GM20000 (cell line): Measurements from ENCODE around the gene PTCRA.
"Not testable (repeated sequence)": the region's sequence is repeated elsewhere in the genome, so short reads cannot be mapped to it uniquely, and the experiment has no call there.

Source experiments
- DNase-seq: peaks from one replicate; pipeline ENCODE4 v3.0.0; 2012; ENCODE audit warnings: low spot score
- CTCF ChIP-seq: IDR thresholded peaks from 2 replicates; pipeline ENCODE4 v1.5.1; 2012; ENCODE audit warnings: mild to moderate bottlenecking, control low read depth; ENCODE audit errors: extremely low read depth, missing control alignments

PTCRA gene

GRCh38 chr6:42885702-42886101, 30.2 kb upstream of the PTCRA start:
- TF ChIP-seq CTCF, result no peak

GRCh38 chr6:42888201-42888600, 27.7 kb upstream of the PTCRA start:
- DNase-seq, result not testable (repeated sequence)

More at GRCh38 chr6:42885702-42886101, 30.2 kb upstream of the PTCRA start:
- no peak for DNase-seq

- TF ChIP-seq CTCF, result no peak
- no peak for DNase-seq
Observed at GRCh38 chr6:42889815-42890214, 26.0 kb upstream of the PTCRA start.

- no peak for TF ChIP-seq CTCF
- peak; percentile 92 for DNase-seq
Observed at GRCh38 chr6:42890311-42891198, 25.3 kb upstream of the PTCRA start.

- no peak for DNase-seq
- no peak for TF ChIP-seq CTCF
Observed at GRCh38 chr6:42891199-42891722, 24.6 kb upstream of the PTCRA start.

GRCh38 chr6:42894041-42894828, 21.6 kb upstream of the PTCRA start:
- not testable (repeated sequence) for DNase-seq

GRCh38 chr6:42896178-42896719, 19.6 kb upstream of the PTCRA start:
- no peak for DNase-seq
- TF ChIP-seq CTCF, result no peak

GRCh38 chr6:42898891-42899361, 16.9 kb upstream of the PTCRA start:
- no peak for DNase-seq
- peak; percentile 43 for TF ChIP-seq CTCF
